Mesenchymal stem cell (in vitro differentiated cells and primary cell): ENCODE results near the gene PFKFB3.

Experiments
- DNase-seq: peaks from one replicate; pipeline ENCODE4 v3.0.0-alpha.2; 2013
- H2AFZ ChIP-seq: one replicate; pipeline ENCODE4 v1.6.1; 2013; ENCODE audit warnings: low read depth, mild to moderate bottlenecking, control low read depth, inconsistent platforms, low read length, moderate library complexity
- H2AK5ac ChIP-seq: 2 replicates; pipeline ENCODE4 v1.6.1; 2013; ENCODE audit warnings: low read length, moderate library complexity, mild to moderate bottlenecking, inconsistent platforms; ENCODE audit not compliant: severe bottlenecking
- H2BK120ac ChIP-seq: one replicate; pipeline ENCODE4 v1.6.1; 2013; ENCODE audit warnings: low read depth, mild to moderate bottlenecking, inconsistent platforms, low read length, moderate library complexity
- H2BK12ac ChIP-seq, 2 experiments: one replicate each; pipeline ENCODE4 v1.6.1; 2013; ENCODE audit warnings: inconsistent platforms in 2 of 2, low read length in 2 of 2, mild to moderate bottlenecking in 2 of 2, moderate library complexity in 2 of 2, control low read depth in 1 of 2
- H2BK15ac ChIP-seq: one replicate; pipeline ENCODE4 v1.6.1; 2013; ENCODE audit warnings: mild to moderate bottlenecking, low read depth, inconsistent platforms; ENCODE audit not compliant: poor library complexity, severe bottlenecking
- H2BK5ac ChIP-seq: 2 replicates; pipeline ENCODE4 v1.6.1; 2013; ENCODE audit warnings: low read depth, mild to moderate bottlenecking, low read length, control low read depth, inconsistent platforms; ENCODE audit not compliant: poor library complexity, severe bottlenecking
- H3K14ac ChIP-seq, 2 experiments: one replicate each; pipeline ENCODE4 v1.6.1; 2013; ENCODE audit warnings: inconsistent platforms in 2 of 2, low read length in 2 of 2, control low read depth in 1 of 2, mild to moderate bottlenecking in 1 of 2, moderate library complexity in 1 of 2
- H3K18ac ChIP-seq, 2 experiments: one replicate each; pipeline ENCODE4 v1.6.1; 2013; ENCODE audit warnings: inconsistent platforms in 2 of 2, low read length in 2 of 2, control low read depth in 1 of 2, low read depth in 1 of 2, mild to moderate bottlenecking in 1 of 2
- H3K23ac ChIP-seq, 2 experiments: one replicate each; pipeline ENCODE4 v1.6.1; 2013; ENCODE audit warnings: inconsistent platforms in 2 of 2, low read length in 2 of 2, mild to moderate bottlenecking in 2 of 2, moderate library complexity in 2 of 2, control low read depth in 1 of 2
- H3K27ac ChIP-seq: 2 replicates; pipeline ENCODE4 v1.5.1; 2013; ENCODE audit warnings: mild to moderate bottlenecking, moderate library complexity, low read length, control low read depth, inconsistent platforms; ENCODE audit not compliant: poor library complexity, severe bottlenecking
- H3K27me3 ChIP-seq, 2 experiments: 2 replicates each; pipeline versions ENCODE4 v1.6.1 to v1.7.0; 2013; ENCODE audit warnings: low read length in 2 of 2, mild to moderate bottlenecking in 2 of 2, moderate library complexity in 2 of 2, control low read depth in 1 of 2, inconsistent platforms in 1 of 2; ENCODE audit not compliant: control insufficient read depth in 1 of 2, insufficient read depth in 1 of 2
- H3K36me3 ChIP-seq, 2 experiments: 2 replicates each; pipeline versions ENCODE4 v1.6.1 to v1.7.0; 2013; ENCODE audit warnings: low read length in 2 of 2, control low read depth in 1 of 2, inconsistent platforms in 1 of 2, low read depth in 1 of 2, mild to moderate bottlenecking in 1 of 2; ENCODE audit not compliant: insufficient read depth in 2 of 2, control insufficient read depth in 1 of 2
- H3K4ac ChIP-seq, 2 experiments: one replicate each; pipeline ENCODE4 v1.6.1; 2013; ENCODE audit warnings: inconsistent platforms in 2 of 2, low read length in 2 of 2, mild to moderate bottlenecking in 2 of 2, moderate library complexity in 2 of 2, control low read depth in 1 of 2, low read depth in 1 of 2
- H3K4me1 ChIP-seq: 2 replicates; pipeline ENCODE4 v1.6.1; 2013; ENCODE audit warnings: low read depth, low read length, control low read depth; ENCODE audit not compliant: control insufficient read depth, insufficient read depth
- H3K4me2 ChIP-seq: 2 replicates; pipeline ENCODE4 v1.6.1; 2013; ENCODE audit warnings: low read length, mild to moderate bottlenecking, inconsistent platforms; ENCODE audit not compliant: poor library complexity, severe bottlenecking
- H3K4me3 ChIP-seq, 2 experiments: 2 replicates each; pipeline versions ENCODE4 v1.5.1 to v1.7.0; 2013; ENCODE audit warnings: low read length in 2 of 2, mild to moderate bottlenecking in 2 of 2, control low read depth in 1 of 2, low read depth in 1 of 2; ENCODE audit not compliant: insufficient read depth in 1 of 2
- H3K79me1 ChIP-seq: replicated peaks from 2 replicates; pipeline ENCODE4 v1.6.1; 2013; ENCODE audit warnings: mild to moderate bottlenecking, control low read depth, low read length, inconsistent platforms; ENCODE audit not compliant: poor library complexity, severe bottlenecking
- H3K9ac ChIP-seq: 2 replicates; pipeline ENCODE4 v1.7.0; 2013; ENCODE audit warnings: mild to moderate bottlenecking, low read length, moderate library complexity
- H3K9me3 ChIP-seq: 2 replicates; pipeline ENCODE4 v1.7.0; 2013; ENCODE audit warnings: mild to moderate bottlenecking, low read length; ENCODE audit not compliant: control insufficient read depth
- H4K8ac ChIP-seq: one replicate; pipeline ENCODE4 v1.6.1; 2013; ENCODE audit warnings: inconsistent platforms, mild to moderate bottlenecking, low read length, moderate library complexity
- H4K91ac ChIP-seq: one replicate; pipeline ENCODE4 v1.6.1; 2013; ENCODE audit warnings: mild to moderate bottlenecking, low read length, inconsistent platforms
- WGBS: methylation state at CpG from one replicate; pipeline ENCODE4 v1.1.7; 2013; ENCODE audit warnings: mixed read lengths; 5-methylcytosine and 5-hydroxymethylcytosine counted together

PFKFB3 gene

GRCh38 chr10:6232846-6233724 lies 30.4 kb downstream of the PFKFB3 start:
- Histone ChIP-seq H3K27me3 (no peaks in the 10 kb centered on the region), H4K91ac (no peak overlapping the region), H3K4me3 (no peak overlapping the region), H3K4ac (no peak overlapping the region), H2AFZ (no peak overlapping the region), H2BK12ac (no peak overlapping the region), H2BK5ac (no peak overlapping the region), H3K27ac (no peak overlapping the region), H3K14ac (no peak overlapping the region), H2AK5ac (no peak overlapping the region), H3K23ac (no peak overlapping the region), H3K4me2 (no peak overlapping the region), H3K9me3 (no peaks in the 10 kb centered on the region), H3K4me1 (no peaks in the 10 kb centered on the region), H3K9ac (no peak overlapping the region), H3K36me3 (peaks cover 70 to 80% of the 10 kb centered on the region in 2 experiments), H3K79me1 (peaks cover 38% of the 10 kb centered on the region), H3K18ac (no peak overlapping the region), H4K8ac (no peak overlapping the region), H2BK15ac (no peak overlapping the region), H2BK120ac (no peak overlapping the region)
- WGBS = 94% methylated on average over 28 of the region's 28 CpGs
- DNase-seq = no peak

- no peak for DNase-seq
- no peak overlapping the region for H3K18ac ChIP-seq
- H3K14ac ChIP-seq = no peak overlapping the region
- H3K27me3 ChIP-seq = no peaks in the 10 kb centered on the region
- no peak overlapping the region for H2BK12ac ChIP-seq
- H3K4ac ChIP-seq = no peak overlapping the region
- H3K4me3 ChIP-seq = no peak overlapping the region
- H3K9ac ChIP-seq = no peak overlapping the region
- H3K4me2 ChIP-seq = no peak overlapping the region
- H3K79me1 ChIP-seq = peaks cover 38% of the 10 kb centered on the region
- H3K9me3 ChIP-seq = no peaks in the 10 kb centered on the region
- H2BK15ac ChIP-seq = no peak overlapping the region
- H4K8ac ChIP-seq = no peak overlapping the region
- H3K4me1 ChIP-seq = no peaks in the 10 kb centered on the region
- no peak overlapping the region for H2AFZ ChIP-seq
- H3K23ac ChIP-seq = no peak overlapping the region
- 96% methylated on average over 11 of the region's 11 CpGs for WGBS
- no peak overlapping the region for H2BK5ac ChIP-seq
- H2BK120ac ChIP-seq = no peak overlapping the region
- H2AK5ac ChIP-seq = no peak overlapping the region
- no peak overlapping the region for H4K91ac ChIP-seq
- H3K27ac ChIP-seq = no peak overlapping the region
- H3K36me3 ChIP-seq = peaks cover 65 to 73% of the 10 kb centered on the region in 2 experiments
Measured at GRCh38 chr10:6233725-6234277, 31.1 kb downstream of the PFKFB3 start.

GRCh38 chr10:6234371-6234770 lies 31.6 kb downstream of the PFKFB3 start:
- no peaks in the 10 kb centered on the region for H3K9me3 ChIP-seq
- H3K9ac ChIP-seq = no peak overlapping the region
- 98% methylated on average over 11 of the region's 13 CpGs for WGBS
- H2AK5ac ChIP-seq = no peak overlapping the region
- H3K14ac ChIP-seq = no peak overlapping the region
- H3K79me1 ChIP-seq = peaks cover 35% of the 10 kb centered on the region
- H2BK12ac ChIP-seq = peak overlapping the region in 1 of 2 experiments; percentile 23
- H2BK5ac ChIP-seq = no peak overlapping the region
- H3K23ac ChIP-seq = no peak overlapping the region
- H4K91ac ChIP-seq = no peak overlapping the region
- H3K36me3 ChIP-seq = peaks cover 59 to 67% of the 10 kb centered on the region in 2 experiments
- H3K27me3 ChIP-seq = no peaks in the 10 kb centered on the region
- no peak overlapping the region for H2BK15ac ChIP-seq
- no peaks in the 10 kb centered on the region for H3K4me1 ChIP-seq
- no peak overlapping the region for H3K4me2 ChIP-seq
- H2AFZ ChIP-seq = no peak overlapping the region
- H3K4me3 ChIP-seq = no peak overlapping the region
- no peak overlapping the region for H3K4ac ChIP-seq
- H3K27ac ChIP-seq = no peak overlapping the region
- no peak for DNase-seq
- H4K8ac ChIP-seq = no peak overlapping the region
- no peak overlapping the region for H3K18ac ChIP-seq
- no peak overlapping the region for H2BK120ac ChIP-seq

GRCh38 chr10:6236349-6237198 lies 33.8 kb downstream of the PFKFB3 start:
- WGBS = 95% methylated on average over 38 of the region's 38 CpGs
- H2AK5ac ChIP-seq = peak overlapping the region; percentile 74
- H2BK15ac ChIP-seq = peak overlapping the region; percentile 96
- peak overlapping the region; percentile 78 to 93 for H2BK12ac ChIP-seq
- H3K18ac ChIP-seq = peak overlapping the region; percentile 70 to 77
- DNase-seq = no peak
- no peak overlapping the region for H3K4me3 ChIP-seq
- H2AFZ ChIP-seq = no peak overlapping the region
- no peaks in the 10 kb centered on the region for H3K27me3 ChIP-seq
- H3K27ac ChIP-seq = no peak overlapping the region
- H3K4me1 ChIP-seq = peaks cover 3% of the 10 kb centered on the region
- no peak overlapping the region for H3K4me2 ChIP-seq
- H2BK120ac ChIP-seq = no peak overlapping the region
- no peak overlapping the region for H3K14ac ChIP-seq
- peak overlapping the region; percentile 36 for H4K91ac ChIP-seq
- H3K79me1 ChIP-seq = peaks cover 29% of the 10 kb centered on the region
- peak overlapping the region in 1 of 2 experiments; percentile 83 for H3K4ac ChIP-seq
- H3K23ac ChIP-seq = no peak overlapping the region
- no peaks in the 10 kb centered on the region for H3K9me3 ChIP-seq
- no peak overlapping the region for H3K9ac ChIP-seq
- peak overlapping the region; percentile 1 for H2BK5ac ChIP-seq
- peak overlapping the region; percentile 56 for H4K8ac ChIP-seq
- peaks cover 41 to 46% of the 10 kb centered on the region in 2 experiments for H3K36me3 ChIP-seq
